C4-2B (cell line): ENCODE measurements around the gene BANK1.

Experiments
- CTCF ChIP-seq: fragments of 450-650 bp; conservative IDR thresholded peaks from 2 replicates; pipeline ENCODE4 v1.5.1; 2017; ENCODE audit warnings: mild to moderate bottlenecking
- ZFX ChIP-seq: fragments of 450-650 bp; IDR thresholded peaks from 2 replicates; pipeline ENCODE4 v1.6.1; 2017

DNA sequence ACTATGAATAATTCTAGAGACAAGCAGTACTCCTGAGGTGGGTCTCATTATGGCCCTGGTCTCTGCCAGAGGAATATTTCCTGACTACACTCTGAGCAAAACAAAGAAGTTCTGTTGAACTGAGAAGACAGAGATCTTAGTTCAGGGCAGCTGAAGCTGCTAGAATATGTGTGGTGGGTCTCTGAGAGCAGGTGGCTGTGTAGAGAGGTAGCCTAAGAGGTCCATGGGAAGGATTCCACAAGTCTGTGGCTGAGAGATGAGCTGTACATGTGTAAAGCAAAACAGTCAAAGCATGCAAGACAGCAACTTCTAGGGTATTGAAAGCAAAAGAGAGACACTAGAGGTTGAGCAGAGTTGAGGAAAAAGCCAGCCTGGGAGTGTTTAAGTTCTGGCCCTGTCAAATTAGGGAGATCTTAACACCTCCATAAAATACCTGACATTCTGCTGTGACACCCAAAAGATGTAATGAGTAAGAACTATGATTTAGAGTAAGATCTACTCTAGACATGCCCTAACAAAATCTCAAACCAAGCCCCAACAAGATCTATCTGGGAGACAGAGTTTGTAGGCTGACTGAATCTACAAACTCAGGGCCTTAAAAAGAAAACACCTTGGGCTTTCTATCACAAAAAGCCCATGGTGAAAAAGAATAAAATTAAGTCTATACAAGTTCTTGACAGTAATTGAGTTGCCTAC lies 274.4 kb downstream of the BANK1 start:
- TF ChIP-seq ZFX (no peak), CTCF (no peak)
